ENCODE measurements around the gene RUSC1.
A peak's percentile ranks its signal among the peaks of the same experiment; 100 is the strongest.

Gene RUSC1

GRCh38 chr1:155272466-155273342 is 48.0 kb upstream of the RUSC1 start (continued):
- TF ChIP-seq ZNF274 (IDR thresholded peaks at IDR 0.05; ENCODE audit: low read length) = no peak
- TF ChIP-seq ZNF274 (tag by site-specific recombination; IDR thresholded peaks at IDR 0.05; ENCODE audit: borderline replicate concordance) = no peak
- no peak for TF ChIP-seq ZNF629 (tag by site-specific recombination; IDR thresholded peaks at IDR 0.05)
- TF ChIP-seq EGR2 (tag by site-specific recombination; IDR thresholded peaks at IDR 0.05; ENCODE audit: low read depth) = peak; percentile 66
- no peak for TF ChIP-seq ZNF19 (tag by site-specific recombination; IDR thresholded peaks at IDR 0.05; ENCODE audit: low read depth)
- no peak for TF ChIP-seq ZNF610 (tag by site-specific recombination; IDR thresholded peaks at IDR 0.05; ENCODE audit: borderline replicate concordance)
- no peak for TF ChIP-seq ZNF624 (tag by site-specific recombination; IDR thresholded peaks at IDR 0.05)
- no peak for TF ChIP-seq SALL2 (tag by site-specific recombination; IDR thresholded peaks at IDR 0.05; ENCODE audit: borderline replicate concordance)
- no peak for TF ChIP-seq ZNF473 (tag by site-specific recombination; IDR thresholded peaks at IDR 0.05)
- TF ChIP-seq KLF17 (tag by site-specific recombination; IDR thresholded peaks at IDR 0.05) = peak; percentile 79; the same call in 1 of the 2 replicates
- TF ChIP-seq TCF7L2 (IDR thresholded peaks at IDR 0.05; ENCODE audit: borderline replicate concordance, low read depth, low read length) = no peak
- no peak for TF ChIP-seq ZNF16 (tag by site-specific recombination; IDR thresholded peaks at IDR 0.05; ENCODE audit: low read depth)
- TF ChIP-seq SCRT1 (tag by site-specific recombination; IDR thresholded peaks at IDR 0.05; ENCODE audit: borderline replicate concordance) = no peak
- peak; percentile 23; the same call in 1 of the 2 replicates for TF ChIP-seq REST (tag by site-specific recombination; IDR thresholded peaks at IDR 0.05)
- no peak for TF ChIP-seq ZNF837 (tag by site-specific recombination; IDR thresholded peaks at IDR 0.05)
- no peak for TF ChIP-seq ZNF654 (tag by site-specific recombination; IDR thresholded peaks at IDR 0.05; ENCODE audit: low read depth)
- TF ChIP-seq, protein P1, sequence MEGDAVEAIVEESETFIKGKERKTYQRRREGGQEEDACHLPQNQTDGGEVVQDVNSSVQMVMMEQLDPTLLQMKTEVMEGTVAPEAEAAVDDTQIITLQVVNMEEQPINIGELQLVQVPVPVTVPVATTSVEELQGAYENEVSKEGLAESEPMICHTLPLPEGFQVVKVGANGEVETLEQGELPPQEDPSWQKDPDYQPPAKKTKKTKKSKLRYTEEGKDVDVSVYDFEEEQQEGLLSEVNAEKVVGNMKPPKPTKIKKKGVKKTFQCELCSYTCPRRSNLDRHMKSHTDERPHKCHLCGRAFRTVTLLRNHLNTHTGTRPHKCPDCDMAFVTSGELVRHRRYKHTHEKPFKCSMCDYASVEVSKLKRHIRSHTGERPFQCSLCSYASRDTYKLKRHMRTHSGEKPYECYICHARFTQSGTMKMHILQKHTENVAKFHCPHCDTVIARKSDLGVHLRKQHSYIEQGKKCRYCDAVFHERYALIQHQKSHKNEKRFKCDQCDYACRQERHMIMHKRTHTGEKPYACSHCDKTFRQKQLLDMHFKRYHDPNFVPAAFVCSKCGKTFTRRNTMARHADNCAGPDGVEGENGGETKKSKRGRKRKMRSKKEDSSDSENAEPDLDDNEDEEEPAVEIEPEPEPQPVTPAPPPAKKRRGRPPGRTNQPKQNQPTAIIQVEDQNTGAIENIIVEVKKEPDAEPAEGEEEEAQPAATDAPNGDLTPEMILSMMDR (tag by site-specific recombination; IDR thresholded peaks at IDR 0.05) = no peak
- TF ChIP-seq, protein P2, sequence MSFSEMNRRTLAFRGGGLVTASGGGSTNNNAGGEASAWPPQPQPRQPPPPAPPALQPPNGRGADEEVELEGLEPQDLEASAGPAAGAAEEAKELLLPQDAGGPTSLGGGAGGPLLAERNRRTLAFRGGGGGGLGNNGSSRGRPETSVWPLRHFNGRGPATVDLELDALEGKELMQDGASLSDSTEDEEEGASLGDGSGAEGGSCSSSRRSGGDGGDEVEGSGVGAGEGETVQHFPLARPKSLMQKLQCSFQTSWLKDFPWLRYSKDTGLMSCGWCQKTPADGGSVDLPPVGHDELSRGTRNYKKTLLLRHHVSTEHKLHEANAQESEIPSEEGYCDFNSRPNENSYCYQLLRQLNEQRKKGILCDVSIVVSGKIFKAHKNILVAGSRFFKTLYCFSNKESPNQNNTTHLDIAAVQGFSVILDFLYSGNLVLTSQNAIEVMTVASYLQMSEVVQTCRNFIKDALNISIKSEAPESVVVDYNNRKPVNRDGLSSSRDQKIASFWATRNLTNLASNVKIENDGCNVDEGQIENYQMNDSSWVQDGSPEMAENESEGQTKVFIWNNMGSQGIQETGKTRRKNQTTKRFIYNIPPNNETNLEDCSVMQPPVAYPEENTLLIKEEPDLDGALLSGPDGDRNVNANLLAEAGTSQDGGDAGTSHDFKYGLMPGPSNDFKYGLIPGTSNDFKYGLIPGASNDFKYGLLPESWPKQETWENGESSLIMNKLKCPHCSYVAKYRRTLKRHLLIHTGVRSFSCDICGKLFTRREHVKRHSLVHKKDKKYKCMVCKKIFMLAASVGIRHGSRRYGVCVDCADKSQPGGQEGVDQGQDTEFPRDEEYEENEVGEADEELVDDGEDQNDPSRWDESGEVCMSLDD (tag by site-specific recombination; IDR thresholded peaks at IDR 0.05) = 0 out of 2 replicates have a peak, but pooled peaks have one; percentile 44
- no peak for TF ChIP-seq ZNF621 (tag by site-specific recombination; IDR thresholded peaks at IDR 0.05)
- TF ChIP-seq OSR2 (tag by site-specific recombination; IDR thresholded peaks at IDR 0.05) = no peak
- TF ChIP-seq ZNF580 (tag by site-specific recombination; IDR thresholded peaks at IDR 0.05) = no peak
